Parathyroid adenoma (tissue), 2 donors: ENCODE results near the gene ABCD3.
A peak's percentile ranks its signal among the peaks of the same experiment; 100 is the strongest.

ENCODE experiments used
- H2AFZ ChIP-seq: fragments of 300-600 bp; sonication (generic); one replicate; pipeline ENCODE4 v1.7.0; 2017; ENCODE audit warnings: antibody characterized with exemption, mild to moderate bottlenecking
- H3K27ac ChIP-seq: fragments of 300-600 bp; sonication (generic); one replicate; pipeline ENCODE4 v1.7.0; 2017
- H3K27me3 ChIP-seq: fragments of 300-600 bp; sonication (generic); one replicate; pipeline ENCODE4 v1.7.0; 2017; ENCODE audit warnings: low read length; ENCODE audit not compliant: control insufficient read depth, insufficient read depth
- H3K36me3 ChIP-seq: fragments of 300-600 bp; sonication (generic); one replicate; pipeline ENCODE4 v1.7.0; 2017; ENCODE audit warnings: low read length; ENCODE audit not compliant: control insufficient read depth, insufficient read depth
- H3K4me1 ChIP-seq: fragments of 300-600 bp; sonication (generic); one replicate; pipeline ENCODE4 v1.7.0; 2017; ENCODE audit warnings: control low read depth
- H3K4me2 ChIP-seq: fragments of 300-600 bp; sonication (generic); one replicate; pipeline ENCODE4 v1.7.0; 2017; ENCODE audit warnings: low read length
- H3K4me3 ChIP-seq: fragments of 300-600 bp; sonication (generic); one replicate; pipeline ENCODE4 v1.7.0; 2017; ENCODE audit warnings: low read depth, low read length
- H3K79me2 ChIP-seq: fragments of 300-600 bp; sonication (generic); one replicate; pipeline ENCODE4 v1.7.0; 2017; ENCODE audit warnings: control low read depth
- H3K9ac ChIP-seq: fragments of 300-600 bp; sonication (generic); one replicate; pipeline ENCODE4 v1.7.0; 2017; ENCODE audit warnings: mild to moderate bottlenecking
- H3K9me3 ChIP-seq: fragments of 300-600 bp; sonication (generic); one replicate; pipeline ENCODE4 v1.7.0; 2017; ENCODE audit warnings: low read length; ENCODE audit not compliant: control insufficient read depth
- CTCF ChIP-seq: fragments of 300-600 bp; sonication (generic); IDR thresholded peaks from one replicate; pipeline ENCODE4 v1.7.0; 2017; ENCODE audit warnings: antibody characterized with exemption, mild to moderate bottlenecking
- donor health status: primary hyperparathyroidism.

Gene ABCD3

GRCh38 chr1:94519351-94519750 is 101.2 kb downstream of the ABCD3 start:
- no peak overlapping the region for H3K4me3 ChIP-seq
- no peak for TF ChIP-seq CTCF

GRCh38 chr1:94522304-94522703 is 104.1 kb downstream of the ABCD3 start:
- no peak overlapping the region for H3K4me2 ChIP-seq
- H3K4me1 ChIP-seq, result no peaks in the 10 kb centered on the region
- no peaks in the 10 kb centered on the region for H3K79me2 ChIP-seq
- H3K36me3 ChIP-seq, result no peaks in the 10 kb centered on the region
- no peaks in the 10 kb centered on the region for H3K27me3 ChIP-seq
- H3K27ac ChIP-seq, result no peak overlapping the region
- H2AFZ ChIP-seq, result no peak overlapping the region
- H3K9ac ChIP-seq, result no peak overlapping the region
- H3K9me3 ChIP-seq, result no peaks in the 10 kb centered on the region
- peak; percentile 34 for TF ChIP-seq CTCF
- H3K4me3 ChIP-seq, result no peak overlapping the region

More at GRCh38 chr1:94519351-94519750, 101.2 kb downstream of the ABCD3 start:
- Histone ChIP-seq H3K27ac (no peak overlapping the region), H3K4me2 (no peak overlapping the region), H3K4me1 (no peaks in the 10 kb centered on the region), H3K36me3 (no peaks in the 10 kb centered on the region), H3K27me3 (no peaks in the 10 kb centered on the region), H2AFZ (no peak overlapping the region), H3K79me2 (no peaks in the 10 kb centered on the region), H3K9ac (no peak overlapping the region), H3K9me3 (no peaks in the 10 kb centered on the region)

- Histone ChIP-seq H3K4me1 (no peaks in the 10 kb centered on the region), H3K36me3 (no peaks in the 10 kb centered on the region), H2AFZ (no peak overlapping the region), H3K4me3 (no peak overlapping the region), H3K27ac (no peak overlapping the region), H3K79me2 (no peaks in the 10 kb centered on the region), H3K9me3 (no peaks in the 10 kb centered on the region), H3K4me2 (no peak overlapping the region), H3K9ac (no peak overlapping the region), H3K27me3 (no peaks in the 10 kb centered on the region)
- no peak for TF ChIP-seq CTCF
These were observed 106.3 kb downstream of the ABCD3 start for GRCh38 chr1:94524531-94524930.

- no peak overlapping the region for H3K9ac ChIP-seq
- no peak overlapping the region for H3K27ac ChIP-seq
- no peaks in the 10 kb centered on the region for H3K36me3 ChIP-seq
- no peak overlapping the region for H3K4me3 ChIP-seq
- no peaks in the 10 kb centered on the region for H3K79me2 ChIP-seq
- H2AFZ ChIP-seq, result no peak overlapping the region
- no peak for TF ChIP-seq CTCF
- H3K9me3 ChIP-seq, result no peaks in the 10 kb centered on the region
- H3K4me2 ChIP-seq, result no peak overlapping the region
- no peaks in the 10 kb centered on the region for H3K4me1 ChIP-seq
- H3K27me3 ChIP-seq, result no peaks in the 10 kb centered on the region
These were observed 108.2 kb downstream of the ABCD3 start for GRCh38 chr1:94526152-94526980.
